GM18868 (cell line): Measurements from ENCODE around the gene PAX3.

ENCODE experiments used
- ATAC-seq: cut with Tn5 transposase; IDR thresholded peaks from one replicate; pipeline ENCODE4 v1.9.1; 2021; ENCODE audit warnings: mild to moderate bottlenecking, moderate library complexity; ENCODE audit not compliant: unreplicated experiment

Gene PAX3

DNA sequence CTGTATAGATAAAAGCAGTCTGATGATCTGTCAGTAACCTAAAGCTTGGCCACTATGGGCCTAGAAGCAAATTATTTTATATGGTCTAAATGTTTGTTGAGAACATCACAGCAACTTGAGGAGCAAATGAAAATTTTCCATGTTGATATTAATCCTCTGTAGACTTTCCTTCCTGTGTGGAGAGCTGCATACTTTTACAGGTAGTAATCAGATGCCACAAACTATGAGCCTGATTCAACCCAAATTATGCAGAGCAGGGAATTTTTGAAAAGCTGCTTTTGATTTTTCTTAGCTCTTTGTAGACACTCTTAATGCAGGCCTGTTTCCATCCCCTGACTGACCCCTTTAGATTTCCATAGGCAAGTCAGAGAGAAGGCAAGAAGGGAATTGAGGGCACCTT, 17.3 kb downstream of the PAX3 start:
- ATAC-seq: no peak

GRCh38 chr2:222280795-222281194, 18.0 kb downstream of the PAX3 start:
- ATAC-seq: no peak

- ATAC-seq: no peak
Measured at GRCh38 chr2:222272446-222273015, 26.3 kb downstream of the PAX3 start.

GRCh38 chr2:222271854-222272253, 26.9 kb downstream of the PAX3 start:
- ATAC-seq: no peak

DNA sequence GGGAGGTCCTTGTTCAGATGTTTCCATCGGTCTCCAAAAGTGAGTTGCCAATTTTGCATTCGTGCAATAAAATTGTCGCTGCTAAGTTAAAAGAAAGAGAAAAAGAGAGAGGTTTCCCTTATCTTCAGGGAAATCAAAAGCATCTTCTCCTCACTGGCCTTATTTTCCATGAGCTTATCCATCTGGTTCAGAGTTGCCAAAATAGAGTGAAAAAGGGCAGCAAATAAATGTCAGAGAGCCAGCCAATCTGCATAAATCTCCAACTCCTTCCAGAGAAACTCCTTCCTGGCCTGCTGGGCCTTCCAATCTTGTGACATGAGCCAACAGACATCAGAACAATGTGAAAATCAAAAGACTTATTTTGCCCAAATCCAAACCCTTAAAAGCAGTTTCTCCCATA, 28.4 kb downstream of the PAX3 start:
- no peak for ATAC-seq

- ATAC-seq: no peak
Measured at GRCh38 chr2:222269132-222269531, 29.7 kb downstream of the PAX3 start.

GRCh38 chr2:222268311-222268990, 30.3 kb downstream of the PAX3 start:
- no peak for ATAC-seq

DNA sequence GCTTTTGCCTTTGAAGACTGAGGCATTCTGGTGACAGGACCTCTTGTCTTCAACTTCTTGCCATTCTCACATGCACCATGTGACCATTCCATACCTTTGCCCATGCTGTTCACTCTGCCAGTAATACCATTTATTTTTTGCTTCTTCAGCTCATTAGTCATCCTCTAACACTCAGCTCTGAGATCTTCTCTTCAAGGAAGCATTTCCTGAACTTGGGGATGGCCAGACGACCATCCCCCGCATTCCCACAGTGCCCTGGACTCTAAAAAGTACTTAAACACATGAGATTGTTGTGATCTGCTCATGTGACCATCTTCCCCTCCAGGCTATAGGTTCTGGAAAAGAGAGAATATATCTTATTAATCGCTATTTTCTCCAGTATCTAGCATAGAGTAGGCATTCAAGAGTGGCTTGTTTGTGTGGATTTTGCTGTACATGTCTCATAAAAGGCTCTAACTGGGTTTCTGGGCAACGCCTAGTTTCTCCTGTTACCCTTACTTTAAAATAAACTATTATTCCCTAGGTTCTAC, 33.9 kb downstream of the PAX3 start:
- no peak for ATAC-seq

DNA sequence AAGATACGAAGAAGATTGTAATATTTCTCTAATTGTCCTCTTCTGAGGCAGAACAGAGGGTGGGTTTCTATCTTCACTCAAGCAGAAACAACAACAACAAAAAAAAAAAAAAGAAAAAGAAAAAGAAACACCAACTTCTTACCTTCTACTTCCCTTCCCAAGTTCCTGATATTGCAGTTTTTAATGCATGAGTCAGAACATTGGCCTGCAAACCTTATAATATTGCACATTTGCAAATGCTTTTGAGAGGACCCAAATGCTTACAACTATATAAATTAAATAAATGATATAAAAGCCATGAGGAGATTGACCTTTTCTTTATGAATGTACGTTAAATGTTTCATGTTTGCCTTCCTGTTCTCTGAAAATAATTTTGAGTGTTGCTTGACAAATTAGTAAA, 37.3 kb downstream of the PAX3 start:
- no peak for ATAC-seq

DNA sequence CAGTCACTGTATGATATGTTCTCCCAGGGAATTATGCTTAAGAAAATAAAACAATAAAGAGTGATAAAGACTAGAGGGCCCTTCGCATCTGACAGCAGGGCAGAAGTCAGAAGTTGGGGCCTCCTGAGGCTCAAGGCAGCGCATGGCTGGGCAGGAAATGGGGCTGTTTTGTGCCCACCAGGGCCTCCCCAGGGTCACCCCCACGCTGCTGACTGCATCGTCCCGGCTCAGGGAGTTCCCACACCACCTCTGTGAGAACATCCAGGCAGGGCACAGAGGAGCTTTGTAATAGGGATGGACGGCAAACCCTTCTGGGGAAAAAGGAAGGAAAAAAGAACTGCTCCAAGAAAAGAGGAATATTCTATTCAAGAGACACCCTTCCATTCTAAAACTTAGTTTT, 41.2 kb downstream of the PAX3 start:
- ATAC-seq: no peak

DNA sequence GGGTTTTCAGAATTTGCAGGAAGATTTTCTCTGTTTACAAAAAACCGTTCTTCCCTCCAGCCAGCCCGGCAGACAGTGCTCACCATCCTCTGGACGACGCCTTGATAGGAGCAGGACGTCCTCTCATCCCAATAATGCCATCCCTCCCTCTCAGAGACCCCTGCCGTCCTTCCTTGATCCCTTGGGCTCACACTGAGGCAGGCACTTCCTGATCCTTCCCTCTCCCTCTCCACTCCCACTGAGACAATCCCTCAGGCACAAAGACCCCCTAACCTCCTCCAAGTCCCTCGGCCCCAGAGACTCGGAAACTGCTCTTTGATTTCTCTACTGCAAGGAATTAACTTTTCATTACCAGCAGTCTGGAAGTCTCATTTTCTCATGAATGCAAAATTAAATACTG, 42.5 kb downstream of the PAX3 start:
- ATAC-seq: no peak

DNA sequence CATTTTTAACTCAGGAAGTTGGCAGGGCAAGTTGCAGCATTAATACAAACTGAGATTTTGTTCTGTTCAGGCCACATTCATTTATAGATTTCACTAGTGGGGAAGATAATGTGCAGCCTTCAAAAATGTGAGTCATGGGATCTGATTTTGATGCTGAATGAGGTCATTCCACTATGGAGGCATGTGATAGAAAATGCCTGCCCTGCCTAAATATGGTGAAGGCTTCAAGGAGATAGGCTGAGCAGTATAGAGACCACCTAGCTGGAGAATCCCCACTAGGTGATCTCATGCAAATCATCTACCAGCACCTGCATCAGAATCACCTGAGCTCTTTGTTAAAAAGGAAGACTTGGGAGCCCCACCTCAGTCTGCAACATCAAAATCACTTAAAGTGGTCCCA, 43.7 kb downstream of the PAX3 start:
- no peak for ATAC-seq

GRCh38 chr2:222250313-222250712, 48.5 kb downstream of the PAX3 start:
- no peak for ATAC-seq

- no peak for ATAC-seq
Measured at GRCh38 chr2:222249444-222249843, 49.4 kb downstream of the PAX3 start.

DNA sequence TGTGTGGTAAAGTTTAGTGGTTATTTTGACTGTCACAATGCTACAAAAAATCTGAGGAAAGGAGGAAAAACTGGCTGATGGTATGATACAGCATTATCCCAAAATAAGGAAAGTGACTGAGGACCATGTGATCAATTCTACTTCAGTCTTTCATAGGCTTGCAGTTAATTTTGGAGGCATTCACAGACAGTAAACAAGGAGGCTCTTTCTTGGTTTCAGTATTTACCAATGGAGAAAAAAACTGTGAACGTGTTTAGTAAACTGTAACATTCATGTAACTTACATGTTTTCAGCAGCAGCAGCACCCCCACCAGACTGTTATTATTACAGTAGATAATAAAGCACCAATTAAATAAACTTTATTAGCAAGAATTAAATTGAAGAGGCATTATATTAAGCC, 50.0 kb downstream of the PAX3 start:
- ATAC-seq: no peak

GRCh38 chr2:222248256-222248655, 50.5 kb downstream of the PAX3 start:
- no peak for ATAC-seq

DNA sequence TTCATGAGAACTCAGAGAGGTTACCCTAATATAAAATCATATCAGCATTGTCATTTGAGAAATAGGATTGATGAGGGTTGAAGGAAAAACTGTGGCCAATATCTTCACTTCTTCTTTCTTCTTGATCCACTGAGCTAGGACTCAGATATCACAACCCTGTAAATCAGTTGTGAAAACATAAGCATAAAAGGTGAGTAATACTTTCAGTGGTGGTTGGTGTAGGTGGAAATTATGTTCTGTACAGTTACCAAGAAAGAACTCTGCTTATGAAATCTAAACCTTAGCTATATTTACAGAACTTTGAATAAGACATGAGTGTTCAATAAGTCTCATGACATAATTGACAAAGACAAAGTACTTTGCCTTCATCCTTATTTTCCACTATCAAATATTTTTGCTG, 56.3 kb downstream of the PAX3 start:
- ATAC-seq: no peak

DNA sequence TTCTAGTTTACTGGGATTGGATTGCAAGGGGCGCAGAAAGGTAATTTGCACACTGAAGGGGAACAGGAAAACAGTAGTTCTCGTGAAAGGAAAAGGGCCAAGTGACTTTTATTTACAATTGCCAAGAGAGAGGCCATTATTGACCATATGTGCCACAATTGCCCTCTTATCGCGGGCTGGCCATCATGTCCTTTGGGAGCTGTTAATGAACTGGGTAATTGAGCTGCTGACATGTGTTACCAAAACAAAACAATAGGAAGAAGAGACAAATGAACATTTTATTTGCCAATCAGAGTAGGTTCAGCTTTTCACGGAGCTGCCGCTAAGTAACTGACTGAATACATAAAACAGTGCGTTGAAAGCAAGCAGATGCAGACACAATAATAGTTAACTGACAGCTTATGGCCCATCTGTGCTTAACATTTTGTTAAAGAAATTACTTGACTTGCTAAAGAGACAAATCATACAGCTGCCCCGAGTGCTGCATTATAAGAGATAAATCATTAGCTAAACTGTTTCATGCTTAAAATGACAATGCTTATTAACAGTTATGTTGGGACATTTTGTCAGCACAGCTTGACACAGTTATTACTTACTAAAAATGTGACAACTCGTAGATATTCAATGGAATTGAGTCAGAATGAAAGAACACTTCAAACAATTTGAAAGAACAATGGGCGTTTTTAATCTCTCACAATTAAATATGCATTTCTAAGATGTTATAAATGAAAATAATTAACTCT, 57.5 kb downstream of the PAX3 start:
- no peak for ATAC-seq

DNA sequence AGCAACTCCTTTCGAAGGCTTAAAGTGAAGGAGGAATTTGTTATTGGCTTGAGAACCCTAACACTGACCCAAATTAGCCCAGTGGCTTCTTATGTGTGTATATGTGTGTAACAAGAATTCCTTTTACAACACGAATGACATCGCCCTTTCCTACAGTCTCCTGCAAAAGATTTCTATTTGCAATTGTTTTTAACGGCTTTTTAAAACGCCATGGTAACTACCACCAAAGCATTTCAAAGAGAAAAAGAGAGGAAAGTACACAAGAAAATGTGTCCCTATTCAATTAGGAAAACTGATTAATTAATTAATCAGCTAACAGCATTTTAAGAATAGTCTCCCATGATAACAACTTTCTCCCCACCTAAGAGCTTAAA, 58.1 kb downstream of the PAX3 start:
- no peak for ATAC-seq

GRCh38 chr2:222239945-222240675, 58.7 kb downstream of the PAX3 start:
- ATAC-seq: no peak

GRCh38 chr2:222239091-222239490, 59.7 kb downstream of the PAX3 start:
- ATAC-seq: no peak

DNA sequence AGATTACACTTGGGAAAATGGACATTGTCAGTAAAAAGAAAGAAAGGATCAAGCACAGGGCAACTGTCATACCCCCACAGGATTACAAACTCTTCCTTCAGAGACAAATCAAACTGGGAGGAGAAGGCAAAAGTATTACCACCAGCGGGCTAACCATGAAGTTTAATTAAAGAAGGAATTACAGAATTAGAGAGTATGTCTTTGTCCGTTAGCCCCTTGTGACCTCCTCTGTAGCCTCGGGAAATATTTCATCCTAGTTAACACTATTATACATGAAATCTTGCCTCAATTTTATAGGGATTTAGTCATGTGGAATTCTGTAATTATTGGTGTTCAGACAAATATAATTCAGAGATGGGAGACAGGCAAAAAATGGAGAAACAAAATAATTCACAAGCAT, 60.7 kb downstream of the PAX3 start:
- ATAC-seq: no peak
